A673 (cell line): Measurements from ENCODE around the gene NCEH1.

Experiments
- CTCF ChIP-seq: fragments of 300-800, 200-600 bp; sonication (generic); conservative IDR thresholded peaks from 2 replicates; pipeline ENCODE4 v1.5.1; 2017; ENCODE audit warnings: low read depth, mild to moderate bottlenecking, antibody characterized with exemption, low read length, moderate library complexity, mixed read lengths
- EZH2 ChIP-seq: fragments of 200-600 bp; sonication (generic); IDR thresholded peaks from 2 replicates; pipeline ENCODE4 v1.6.1; 2017; ENCODE audit warnings: borderline replicate concordance, low read depth, mild to moderate bottlenecking, mixed read lengths, antibody characterized with exemption, low read length; ENCODE audit not compliant: poor library complexity, severe bottlenecking

GRCh38 chr3:172713316-172713715, 2.4 kb upstream of the NCEH1 start:
- TF ChIP-seq EZH2 (no peak), CTCF (no peak)
